ENCODE data around the gene TMEM237. TPM values are rescaled to one million over a fixed set of nuclear protein-coding genes. Genes with fewer than 3 reads are reported as not detected.

The TMEM237 gene
- total RNA-seq, 1 experiment from 2014 or later, result 27.0 TPM

DNA sequence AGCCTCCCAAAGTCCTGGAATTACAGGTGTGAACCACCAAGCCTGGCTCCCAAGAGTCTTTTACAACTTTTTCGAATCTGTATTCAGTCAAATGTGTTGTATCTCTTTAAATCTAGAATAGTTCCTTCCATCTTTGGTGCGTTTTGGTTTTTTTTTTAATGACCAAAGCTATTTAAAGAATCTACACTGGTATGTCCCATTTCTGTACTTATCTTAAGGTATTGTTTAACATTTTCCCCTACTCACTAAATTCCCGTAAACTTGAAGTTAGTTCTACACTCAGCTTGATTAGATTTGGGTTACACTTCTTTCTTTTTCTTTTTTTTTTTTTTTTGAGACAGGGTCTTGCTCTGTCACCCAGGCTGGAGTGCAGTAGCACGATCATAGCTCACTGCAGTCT is 63.8 kb downstream of the TMEM237 start:
- intact Hi-C loops (cut with micrococcal nuclease), result no loop called here
- no peaks in the 10 kb centered on the region for H3K27me3 Mint-ChIP-seq (ENCODE audit: insufficient read depth, unreplicated experiment)
- DNase-seq (ENCODE audit: unreplicated experiment), result no peak
- H3K36me3 Mint-ChIP-seq (ENCODE audit: insufficient read depth, unreplicated experiment), result no peaks in the 10 kb centered on the region
- no peak overlapping the region for H3K27ac Mint-ChIP-seq (ENCODE audit: low read depth, unreplicated experiment)
- ChIA-PET POLR2A (interaction anchor here (0.9 kb wide), 1 partner anchor 10 kb away, joined by 3 read pairs; no protein-coding TSS in a partner anchor), CTCF (interaction anchor here (0.6 kb wide), 1 partner anchor 210 kb away, joined by 3 read pairs; no protein-coding TSS in a partner anchor)
- no peak overlapping the region for H3K4me3 Mint-ChIP-seq (ENCODE audit: unreplicated experiment)
- no peaks in the 10 kb centered on the region for H3K9me3 Mint-ChIP-seq (ENCODE audit: unreplicated experiment)
- TF ChIP-seq, protein P1, sequence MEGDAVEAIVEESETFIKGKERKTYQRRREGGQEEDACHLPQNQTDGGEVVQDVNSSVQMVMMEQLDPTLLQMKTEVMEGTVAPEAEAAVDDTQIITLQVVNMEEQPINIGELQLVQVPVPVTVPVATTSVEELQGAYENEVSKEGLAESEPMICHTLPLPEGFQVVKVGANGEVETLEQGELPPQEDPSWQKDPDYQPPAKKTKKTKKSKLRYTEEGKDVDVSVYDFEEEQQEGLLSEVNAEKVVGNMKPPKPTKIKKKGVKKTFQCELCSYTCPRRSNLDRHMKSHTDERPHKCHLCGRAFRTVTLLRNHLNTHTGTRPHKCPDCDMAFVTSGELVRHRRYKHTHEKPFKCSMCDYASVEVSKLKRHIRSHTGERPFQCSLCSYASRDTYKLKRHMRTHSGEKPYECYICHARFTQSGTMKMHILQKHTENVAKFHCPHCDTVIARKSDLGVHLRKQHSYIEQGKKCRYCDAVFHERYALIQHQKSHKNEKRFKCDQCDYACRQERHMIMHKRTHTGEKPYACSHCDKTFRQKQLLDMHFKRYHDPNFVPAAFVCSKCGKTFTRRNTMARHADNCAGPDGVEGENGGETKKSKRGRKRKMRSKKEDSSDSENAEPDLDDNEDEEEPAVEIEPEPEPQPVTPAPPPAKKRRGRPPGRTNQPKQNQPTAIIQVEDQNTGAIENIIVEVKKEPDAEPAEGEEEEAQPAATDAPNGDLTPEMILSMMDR (IDR thresholded peaks at IDR 0.05; ENCODE audit: unreplicated experiment), result no peak
- H3K4me1 Mint-ChIP-seq (ENCODE audit: insufficient read depth, unreplicated experiment), result peaks cover 13% of the 10 kb centered on the region
- BruUV-seq (replicated peaks), result no TSS peak

DNA sequence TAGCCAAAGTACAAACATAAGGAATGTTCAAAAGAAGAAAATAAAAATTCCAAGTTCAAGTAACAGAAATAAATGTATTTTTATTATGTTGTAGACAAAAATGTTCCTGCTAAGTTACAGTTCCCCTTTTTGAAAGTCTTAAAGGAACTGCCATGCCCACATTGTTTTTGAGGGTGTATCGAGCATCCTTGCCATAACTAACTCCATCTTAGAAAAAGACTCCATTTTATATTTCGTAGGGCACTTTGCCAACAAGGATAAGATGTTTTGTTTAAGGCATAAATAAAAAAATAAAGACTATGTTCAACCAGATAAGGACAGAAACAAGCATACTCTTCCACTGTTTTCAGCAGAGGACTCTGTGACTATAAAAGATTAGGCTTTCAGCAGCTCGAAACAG is 67.3 kb downstream of the TMEM237 start:
- no peaks in the 10 kb centered on the region for H3K27me3 Mint-ChIP-seq (ENCODE audit: insufficient read depth, unreplicated experiment)
- no peaks in the 10 kb centered on the region for H3K9me3 Mint-ChIP-seq (ENCODE audit: unreplicated experiment)
- H3K4me3 Mint-ChIP-seq (ENCODE audit: unreplicated experiment), result no peak overlapping the region
- H3K27ac Mint-ChIP-seq (ENCODE audit: low read depth, unreplicated experiment), result no peak overlapping the region
- H3K4me1 Mint-ChIP-seq (ENCODE audit: insufficient read depth, unreplicated experiment), result peaks cover 13% of the 10 kb centered on the region
- POLR2A ChIA-PET, result no interaction called here
- CTCF ChIA-PET, result interaction anchor here (0.7 kb wide), 1 partner anchor 47 kb away, joined by 3 read pairs; no protein-coding TSS in a partner anchor
- intact Hi-C loops (cut with micrococcal nuclease), result no loop called here
- no peaks in the 10 kb centered on the region for H3K36me3 Mint-ChIP-seq (ENCODE audit: insufficient read depth, unreplicated experiment)
- TF ChIP-seq, protein P1 (IDR thresholded peaks at IDR 0.05; ENCODE audit: unreplicated experiment), result no peak
- DNase-seq (ENCODE audit: unreplicated experiment), result no peak
- BruUV-seq (replicated peaks), result no TSS peak

DNA sequence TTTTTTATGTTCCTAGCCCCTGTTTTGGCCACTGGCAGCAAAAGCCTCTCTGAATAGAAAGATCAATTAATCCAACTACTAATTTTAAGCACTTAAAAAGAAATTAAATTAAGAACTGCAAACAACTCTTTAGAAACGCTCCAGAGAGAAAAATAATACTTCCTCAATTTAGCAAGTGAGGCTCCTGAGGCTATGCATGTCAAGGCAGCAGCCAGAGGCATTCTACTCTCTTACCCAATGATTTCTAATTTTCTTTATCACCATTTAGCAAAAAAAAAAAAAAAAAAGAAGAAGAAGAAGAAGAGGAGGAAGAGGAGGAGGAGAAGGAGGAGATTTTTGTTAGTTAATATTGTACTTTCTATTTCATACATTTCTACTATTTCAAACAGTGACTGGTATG is 68.5 kb downstream of the TMEM237 start:
- BruUV-seq (replicated peaks), result no TSS peak
- H3K36me3 Mint-ChIP-seq (ENCODE audit: insufficient read depth, unreplicated experiment), result no peaks in the 10 kb centered on the region
- no peaks in the 10 kb centered on the region for H3K27me3 Mint-ChIP-seq (ENCODE audit: insufficient read depth, unreplicated experiment)
- no peak overlapping the region for H3K27ac Mint-ChIP-seq (ENCODE audit: low read depth, unreplicated experiment)
- intact Hi-C loops (cut with micrococcal nuclease), result no loop called here
- POLR2A ChIA-PET, result no interaction called here
- TF ChIP-seq, protein P1 (IDR thresholded peaks at IDR 0.05; ENCODE audit: unreplicated experiment), result no peak
- no peaks in the 10 kb centered on the region for H3K9me3 Mint-ChIP-seq (ENCODE audit: unreplicated experiment)
- CTCF ChIA-PET, result no interaction called here
- no peak for DNase-seq (ENCODE audit: unreplicated experiment)
- peaks cover under 1% of the 10 kb centered on the region for H3K4me1 Mint-ChIP-seq (ENCODE audit: insufficient read depth, unreplicated experiment)
- no peak overlapping the region for H3K4me3 Mint-ChIP-seq (ENCODE audit: unreplicated experiment)

DNA sequence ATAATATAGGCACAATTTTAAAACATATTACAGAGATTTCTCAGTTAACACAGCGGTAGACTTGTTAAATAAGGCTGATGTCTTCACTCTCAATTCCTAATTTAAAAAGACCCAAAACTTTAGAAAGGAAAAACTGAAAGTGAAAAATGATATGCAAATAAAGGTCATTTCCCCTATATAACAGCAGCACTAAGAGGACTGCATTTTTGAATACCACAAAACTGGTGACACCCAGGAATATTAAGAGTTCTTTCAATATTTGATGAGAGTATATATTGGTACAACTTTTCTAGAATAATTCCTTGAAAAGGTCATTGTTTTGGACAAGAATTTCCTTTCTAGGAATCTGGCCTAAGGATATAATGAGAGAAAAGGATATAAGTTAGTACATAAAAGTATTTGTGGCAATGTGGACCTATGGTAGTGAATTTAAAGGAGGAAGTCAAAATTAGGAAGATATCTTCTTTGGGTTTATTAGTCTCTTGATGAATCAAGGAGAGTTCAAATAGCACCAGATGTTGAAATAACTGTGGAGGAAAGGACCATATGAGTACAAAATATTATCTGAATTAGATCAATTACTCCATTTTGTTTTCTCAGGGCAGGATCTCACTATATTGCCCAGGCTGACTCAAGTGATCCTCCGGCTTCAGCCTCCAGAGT is 70.3 kb downstream of the TMEM237 start:
- intact Hi-C loops (cut with micrococcal nuclease), result no loop called here
- H3K4me1 Mint-ChIP-seq (ENCODE audit: insufficient read depth, unreplicated experiment), result no peaks in the 10 kb centered on the region
- TF ChIP-seq, protein P1 (IDR thresholded peaks at IDR 0.05; ENCODE audit: unreplicated experiment), result no peak

More for the DNA sequence above, 70.3 kb downstream of the TMEM237 start:
- Mint-ChIP-seq H3K27ac (ENCODE audit: low read depth, unreplicated experiment) (no peak overlapping the region), H3K27me3 (ENCODE audit: insufficient read depth, unreplicated experiment) (no peaks in the 10 kb centered on the region), H3K9me3 (ENCODE audit: unreplicated experiment) (no peaks in the 10 kb centered on the region), H3K4me3 (ENCODE audit: unreplicated experiment) (no peak overlapping the region), H3K36me3 (ENCODE audit: insufficient read depth, unreplicated experiment) (no peaks in the 10 kb centered on the region)
- CTCF ChIA-PET, result no interaction called here
- POLR2A ChIA-PET, result no interaction called here
- no peak for DNase-seq (ENCODE audit: unreplicated experiment)
- BruUV-seq (replicated peaks), result no TSS peak

Other genes starting within 250 kb of the TMEM237 start
- gene TRAK2, start 192.0 kb downstream of the TMEM237 start, total RNA-seq (2022), result 11.5 and 19.9 TPM in 2 replicates
- 22.9 and 29.8 TPM in 2 replicates for gene STRADB, start 191.8 kb downstream of the TMEM237 start, total RNA-seq (2022)
- gene MPP4, start 55.1 kb upstream of the TMEM237 start, total RNA-seq (2022), result 0.29 TPM in 1 of 2 replicates, not detected in the other
- gene ALS2, start 137.4 kb upstream of the TMEM237 start, total RNA-seq (2022), result 14.6 and 20.7 TPM in 2 replicates
- gene CDK15, start 163.0 kb upstream of the TMEM237 start, total RNA-seq (2022), result not detected in 2 replicates

Measured in MCF 10A (cell line).